Stimulated activated CD8-positive, alpha-beta memory T cell treated with anti-CD3 and anti-CD28 coated beads, Interleukin-7, amount 100 ng/mL, for 1 hour (primary cell): Measurements from ENCODE around the gene QPCT.
"Not testable (repeated sequence)": the region's sequence is repeated elsewhere in the genome, so short reads cannot be mapped to it uniquely, and the experiment has no call there.

Experiments used
- DNase-seq, 2 donors: peaks; one replicate each; pipeline ENCODE4 v3.0.0-alpha.2; 2020; ENCODE audit warnings: low read depth in 2 of 2

QPCT gene

GRCh38 chr2:37357530-37357929 lies 13.1 kb downstream of the QPCT start:
- no peak for DNase-seq

- no peak for DNase-seq
Measured at GRCh38 chr2:37358466-37358865, 14.0 kb downstream of the QPCT start.

- no peak for DNase-seq
Measured at GRCh38 chr2:37361216-37361815, 16.9 kb downstream of the QPCT start.

GRCh38 chr2:37361994-37362698 lies 17.7 kb downstream of the QPCT start:
- no peak for DNase-seq

- no peak for DNase-seq
Measured at GRCh38 chr2:37364351-37364750, 19.9 kb downstream of the QPCT start.

- DNase-seq, result no peak
Measured at GRCh38 chr2:37365669-37366068, 21.2 kb downstream of the QPCT start.

- no peak for DNase-seq
Measured at GRCh38 chr2:37366773-37367172, 22.3 kb downstream of the QPCT start.

- DNase-seq, result no peak
Measured at GRCh38 chr2:37367310-37367709, 22.9 kb downstream of the QPCT start.

- no peak for DNase-seq
Measured at GRCh38 chr2:37367984-37368383, 23.6 kb downstream of the QPCT start.

GRCh38 chr2:37370666-37371065 lies 26.2 kb downstream of the QPCT start:
- DNase-seq, result no peak

- no peak for DNase-seq
Measured at GRCh38 chr2:37372000-37372399, 27.6 kb downstream of the QPCT start.

- no peak for DNase-seq
Measured at GRCh38 chr2:37375741-37376288, 31.4 kb downstream of the QPCT start.

GRCh38 chr2:37376421-37377186 lies 32.2 kb downstream of the QPCT start:
- no peak for DNase-seq

GRCh38 chr2:37377187-37377532 lies 32.7 kb downstream of the QPCT start:
- no peak for DNase-seq

GRCh38 chr2:37378411-37378810 lies 34.0 kb downstream of the QPCT start:
- no peak for DNase-seq

GRCh38 chr2:37379881-37380296 lies 35.5 kb downstream of the QPCT start:
- no peak for DNase-seq

- not testable (repeated sequence) for DNase-seq
Measured at GRCh38 chr2:37380787-37381186, 36.4 kb downstream of the QPCT start.

- not testable (repeated sequence) for DNase-seq
Measured at GRCh38 chr2:37384261-37384660, 39.8 kb downstream of the QPCT start.

GRCh38 chr2:37387148-37387835 lies 42.9 kb downstream of the QPCT start:
- DNase-seq, result no peak

GRCh38 chr2:37388074-37388473 lies 43.6 kb downstream of the QPCT start:
- DNase-seq, result no peak

- DNase-seq, result no peak
Measured at GRCh38 chr2:37389395-37389794, 45.0 kb downstream of the QPCT start.
